Measurements from ENCODE around the gene USP32. TPM values are rescaled to one million over a fixed set of nuclear protein-coding genes. Genes with fewer than 3 reads are reported as not detected.
"Not testable (repeated sequence)": the region's sequence is repeated elsewhere in the genome, so short reads cannot be mapped to it uniquely, and the experiment has no call there.

The USP32 gene
- total RNA-seq, 1 experiment from 2014 or later: 34.9 TPM

GRCh38 chr17:60186846-60187745, 204.8 kb downstream of the USP32 start:
- DNase-seq (ENCODE audit: extremely low read depth, low read depth): not testable (repeated sequence)

- not testable (repeated sequence) for DNase-seq (ENCODE audit: extremely low read depth, low read depth)
These were observed 205.6 kb downstream of the USP32 start for GRCh38 chr17:60186372-60186771.

- not testable (repeated sequence) for DNase-seq (ENCODE audit: extremely low read depth, low read depth)
These were observed 211.6 kb downstream of the USP32 start for GRCh38 chr17:60180380-60180779.

GRCh38 chr17:60178180-60178579, 213.8 kb downstream of the USP32 start:
- not testable (repeated sequence) for DNase-seq (ENCODE audit: extremely low read depth, low read depth)

- DNase-seq (ENCODE audit: extremely low read depth, low read depth): not testable (repeated sequence)
These were observed 215.2 kb downstream of the USP32 start for GRCh38 chr17:60176763-60177162.

- not testable (repeated sequence) for DNase-seq (ENCODE audit: extremely low read depth, low read depth)
These were observed 217.2 kb downstream of the USP32 start for GRCh38 chr17:60174767-60175166.

- no peak for DNase-seq (ENCODE audit: extremely low read depth, low read depth)
These were observed 217.9 kb downstream of the USP32 start for GRCh38 chr17:60174035-60174434.

- no peak for DNase-seq (ENCODE audit: extremely low read depth, low read depth)
These were observed 218.6 kb downstream of the USP32 start for GRCh38 chr17:60173304-60173819.

- no peak for DNase-seq (ENCODE audit: extremely low read depth, low read depth)
These were observed 220.2 kb downstream of the USP32 start for GRCh38 chr17:60171753-60172079.

- DNase-seq (ENCODE audit: extremely low read depth, low read depth): no peak
These were observed 220.8 kb downstream of the USP32 start for GRCh38 chr17:60170835-60171752.

GRCh38 chr17:60169921-60170817, 221.8 kb downstream of the USP32 start:
- peak; percentile 17 for DNase-seq (ENCODE audit: extremely low read depth, low read depth)

GRCh38 chr17:60168654-60169053, 223.3 kb downstream of the USP32 start:
- no peak for DNase-seq (ENCODE audit: extremely low read depth, low read depth)

GRCh38 chr17:60167065-60167741, 224.7 kb downstream of the USP32 start:
- DNase-seq (ENCODE audit: extremely low read depth, low read depth): no peak

- no peak for DNase-seq (ENCODE audit: extremely low read depth, low read depth)
These were observed 226.0 kb downstream of the USP32 start for GRCh38 chr17:60165971-60166370.

- no peak for DNase-seq (ENCODE audit: extremely low read depth, low read depth)
These were observed 226.7 kb downstream of the USP32 start for GRCh38 chr17:60165223-60165622.

- no peak for DNase-seq (ENCODE audit: extremely low read depth, low read depth)
These were observed 227.2 kb downstream of the USP32 start for GRCh38 chr17:60164697-60165096.

- no peak for DNase-seq (ENCODE audit: extremely low read depth, low read depth)
These were observed 227.8 kb downstream of the USP32 start for GRCh38 chr17:60164164-60164563.

- DNase-seq (ENCODE audit: extremely low read depth, low read depth): no peak
These were observed 228.7 kb downstream of the USP32 start for GRCh38 chr17:60163108-60163784.
